Measurements from ENCODE around the gene GMDS.

Gene GMDS

DNA sequence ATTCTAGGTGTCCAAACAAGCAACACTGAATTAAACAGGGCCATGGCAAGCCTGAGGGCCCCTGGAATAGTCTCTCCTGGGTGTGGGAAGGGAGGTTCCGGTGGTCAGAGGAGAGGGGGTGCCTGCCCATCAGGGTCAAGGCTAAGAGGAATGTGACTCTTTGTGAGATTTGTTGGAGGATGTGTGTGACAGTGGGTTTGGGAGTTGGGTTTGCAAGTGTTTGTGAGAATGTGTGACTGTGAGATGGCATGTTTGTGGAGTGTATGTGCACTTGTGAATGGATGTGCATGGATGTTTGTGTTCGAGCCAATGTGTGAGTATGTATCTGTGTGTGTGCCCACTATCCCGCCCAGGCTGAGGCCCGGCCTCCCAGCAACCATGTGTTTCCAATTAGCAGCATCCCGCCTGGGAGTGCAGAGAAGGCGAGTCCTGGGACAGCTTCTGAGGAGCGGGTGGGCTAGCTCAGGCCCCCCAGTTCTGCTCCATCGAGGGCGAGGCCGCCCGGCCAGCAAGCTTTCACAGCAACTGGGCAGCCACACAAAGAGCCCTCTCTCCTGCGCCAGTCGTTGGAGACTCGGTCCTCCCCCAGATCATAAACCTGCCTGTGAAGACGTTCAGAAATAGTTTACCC, 623.1 kb downstream of the GMDS start:
- in situ Hi-C loops (cut with MboI; ENCODE audit: low sequenced_read_pairs) = no loop called here

DNA sequence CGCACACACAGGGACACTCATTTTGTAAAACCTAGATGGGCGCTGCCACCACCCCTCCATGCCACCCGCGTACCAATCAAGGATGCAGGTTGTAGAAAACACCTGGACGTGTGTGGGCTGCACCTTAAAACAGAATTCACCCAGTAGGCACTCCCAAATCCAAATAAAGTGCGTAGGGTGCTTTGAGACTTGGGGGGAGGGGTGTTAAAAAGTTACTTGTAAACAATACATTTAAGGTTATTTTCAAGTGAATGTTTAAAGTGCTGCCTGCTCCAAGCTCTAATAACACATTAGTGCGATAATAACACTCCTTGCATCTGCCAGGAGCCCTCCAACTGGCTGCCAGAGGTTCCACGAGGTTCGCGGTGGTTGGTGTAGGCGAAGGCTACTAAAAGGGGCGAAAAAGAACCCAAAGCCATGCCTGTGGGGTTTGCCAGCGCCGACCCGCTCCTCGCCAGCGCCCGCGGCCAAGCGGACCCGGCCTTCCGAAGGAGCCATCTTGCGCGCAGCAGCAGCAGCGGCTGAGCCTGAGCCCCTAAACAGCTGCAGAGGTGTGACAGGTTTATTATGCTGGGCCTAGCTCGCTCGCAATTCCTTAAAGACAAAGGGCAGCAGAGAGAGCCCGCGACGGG, 624.2 kb downstream of the GMDS start:
- in situ Hi-C loops (cut with MboI; ENCODE audit: low sequenced_read_pairs) = no loop called here

DNA sequence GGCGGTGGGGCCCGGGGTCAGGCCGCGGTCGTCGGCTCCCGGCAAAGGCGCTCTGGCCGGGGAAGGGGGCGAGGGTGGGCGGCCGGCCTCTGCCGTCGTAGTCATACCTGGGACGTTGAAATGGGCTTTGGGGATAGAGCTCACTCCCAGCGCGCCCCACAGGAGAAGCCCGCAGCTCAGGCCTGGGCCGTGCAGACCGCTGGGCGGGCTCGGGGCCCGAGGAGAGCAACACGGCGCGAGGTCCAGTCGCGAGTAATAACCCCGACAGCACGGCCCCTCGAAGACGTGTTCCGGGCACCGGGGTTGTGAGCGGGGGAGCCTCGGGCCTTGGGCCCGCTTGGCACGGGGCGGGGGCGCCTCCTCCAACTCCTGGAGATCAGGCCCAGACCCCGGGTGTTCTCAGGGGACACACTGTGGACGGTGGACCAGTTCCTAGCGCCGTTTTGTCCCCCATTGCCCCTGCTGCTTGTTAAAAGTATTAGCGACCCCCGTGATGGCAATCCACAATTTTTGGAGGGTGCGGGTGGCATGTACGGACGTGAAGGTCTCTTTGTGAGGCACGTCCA, 624.8 kb downstream of the GMDS start:
- in situ Hi-C loops (cut with MboI; ENCODE audit: low sequenced_read_pairs) = no loop called here

DNA sequence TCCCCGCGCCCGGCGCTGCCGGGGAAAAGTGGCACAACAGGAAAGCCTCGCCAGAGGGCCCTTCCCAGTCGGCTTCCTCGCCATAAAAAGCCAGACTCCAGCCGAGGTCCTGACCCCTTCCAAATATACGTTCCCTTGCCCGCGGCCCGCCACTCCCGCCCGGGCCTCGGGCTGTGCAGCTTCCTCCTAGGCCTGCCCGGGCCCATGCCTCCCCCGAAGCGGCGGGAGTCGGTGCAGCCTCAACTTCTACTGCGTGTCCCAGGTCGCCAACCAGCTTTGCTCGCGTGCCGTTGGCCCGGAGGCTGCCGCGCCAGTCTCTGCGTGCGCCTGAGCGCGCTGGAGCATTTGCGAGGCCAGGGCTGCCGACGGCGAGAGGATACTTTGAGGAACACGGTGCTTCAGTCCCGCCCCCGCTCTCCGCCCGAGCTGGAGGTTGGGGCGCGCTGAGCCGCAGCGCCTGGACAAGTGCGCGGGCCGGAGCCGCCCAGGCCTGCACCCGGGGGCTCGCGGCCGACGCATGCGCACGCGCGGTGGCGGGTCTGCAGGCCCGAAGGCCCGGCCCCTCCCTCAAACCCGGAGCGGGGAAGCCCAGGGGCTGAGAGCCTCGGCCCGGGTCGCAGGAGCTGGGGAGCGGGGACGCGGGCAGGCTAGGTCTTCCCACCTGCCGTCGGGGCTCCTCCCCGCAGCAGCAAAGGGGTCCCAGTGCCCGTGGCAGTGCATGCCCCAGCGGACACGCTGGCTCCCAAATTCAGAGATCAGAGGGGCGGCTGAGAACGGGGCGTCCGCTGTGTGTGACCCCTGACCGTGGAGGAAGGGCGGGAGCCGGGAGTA, 625.5 kb downstream of the GMDS start:
- in situ Hi-C loops (cut with MboI; ENCODE audit: low sequenced_read_pairs) = no loop called here

DNA sequence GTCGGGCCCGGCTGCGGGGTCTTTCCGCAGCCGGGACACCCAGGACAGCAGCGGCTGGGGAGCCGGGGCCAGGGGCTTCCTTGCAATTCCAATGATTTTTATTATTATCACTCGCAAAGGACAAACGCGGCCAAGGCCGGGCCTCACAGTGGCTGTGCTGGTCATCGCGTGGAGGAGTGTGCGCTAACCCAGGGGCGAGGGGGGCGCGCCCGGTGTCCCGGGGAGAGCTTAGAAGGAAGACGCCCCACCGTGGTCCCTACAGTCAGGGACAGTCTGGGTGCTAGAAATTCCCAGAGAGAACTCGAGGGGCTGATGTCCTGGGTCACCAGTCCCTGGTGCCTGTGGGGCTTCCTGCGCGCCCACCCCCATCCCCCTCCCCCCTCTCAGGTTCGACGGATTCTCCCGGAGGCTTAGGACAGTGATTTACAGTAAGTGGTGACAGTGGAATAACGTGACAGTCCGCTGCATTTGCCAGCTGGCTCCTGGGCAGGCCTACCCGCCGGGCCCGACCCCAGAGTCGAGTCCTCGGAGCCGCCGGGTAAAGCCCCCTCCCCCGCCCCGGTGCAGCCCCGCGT, 626.2 kb downstream of the GMDS start:
- in situ Hi-C loops (cut with MboI; ENCODE audit: low sequenced_read_pairs) = no loop called here

DNA sequence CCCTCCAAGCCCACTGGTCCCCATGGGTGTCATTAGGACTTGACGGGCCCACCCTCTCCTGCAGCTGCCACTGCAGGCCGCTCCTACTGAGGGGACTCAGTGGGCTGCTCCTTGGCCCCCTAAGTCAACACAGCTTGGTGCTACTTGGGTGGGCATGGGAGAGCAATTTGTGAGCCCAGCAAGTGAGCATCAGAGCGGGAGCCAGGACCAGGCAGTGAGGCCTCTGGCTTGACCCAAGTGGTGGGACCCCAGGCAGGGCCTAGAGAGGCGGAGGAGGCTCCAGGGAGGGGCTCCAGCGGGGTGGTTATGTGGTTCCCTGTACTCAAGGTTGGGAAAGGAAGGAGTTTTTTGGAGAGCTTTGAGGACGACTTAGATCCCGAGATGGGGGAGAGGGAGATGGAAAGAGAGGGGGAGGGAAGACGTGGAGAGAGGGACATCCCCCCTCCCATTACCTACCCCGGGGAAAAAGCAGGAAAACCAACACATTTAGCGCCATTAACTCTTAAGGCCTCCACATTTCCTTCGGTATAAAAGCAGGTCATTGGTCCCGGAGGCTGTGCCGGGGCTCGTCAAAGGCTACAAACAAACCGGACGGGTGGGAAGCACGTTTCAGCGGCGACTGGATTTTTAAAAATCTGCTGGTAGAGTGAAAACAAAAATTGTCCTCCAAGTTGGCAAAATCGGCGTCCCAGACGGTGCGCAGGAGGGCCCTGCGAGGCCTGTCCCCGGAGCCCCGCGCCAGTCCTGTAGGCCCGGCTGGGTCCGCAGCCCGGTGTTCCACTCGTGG, 626.9 kb downstream of the GMDS start:
- in situ Hi-C loops (cut with MboI; ENCODE audit: low sequenced_read_pairs) = no loop called here

DNA sequence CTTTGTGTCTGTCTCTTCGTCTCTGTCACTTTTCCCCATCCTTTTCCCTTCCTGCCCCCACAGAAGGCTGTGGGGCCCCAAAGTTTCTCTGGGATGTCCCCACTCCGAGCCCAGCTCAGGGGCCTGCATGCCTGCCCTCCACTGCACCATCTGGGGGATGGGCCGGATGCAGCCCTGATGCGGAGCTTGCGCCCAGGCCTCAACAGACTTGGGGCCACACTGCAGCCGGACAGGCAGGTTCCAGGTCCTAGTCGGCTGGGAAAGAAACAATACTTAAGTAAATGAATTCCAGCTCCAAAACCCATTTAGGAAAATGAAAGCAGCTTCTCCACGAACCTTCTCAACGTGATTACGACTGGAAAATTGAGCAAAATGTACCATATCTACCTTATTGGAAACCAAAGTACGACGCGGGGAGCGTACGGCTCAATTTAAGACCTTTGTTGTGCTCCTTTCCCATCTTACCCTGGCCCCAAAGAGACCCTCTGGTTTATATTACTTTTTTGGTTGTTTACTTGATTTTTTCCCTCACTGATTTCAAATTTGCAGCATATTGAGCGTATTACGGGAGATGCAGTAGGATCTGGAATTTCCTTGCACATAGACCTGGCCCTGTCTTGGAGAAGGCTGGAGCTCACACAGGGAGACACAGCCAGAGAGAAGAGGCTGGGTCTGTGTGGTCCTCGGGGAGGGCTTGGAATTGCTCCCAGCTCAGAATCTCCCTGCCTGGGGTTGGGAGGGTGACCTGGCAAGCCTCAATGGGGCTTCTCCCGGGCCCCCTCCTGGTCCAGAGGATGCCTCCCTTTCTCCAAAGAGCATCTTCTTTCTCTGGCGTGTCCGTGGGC, 627.7 kb downstream of the GMDS start:
- in situ Hi-C loops (cut with MboI; ENCODE audit: low sequenced_read_pairs) = no loop called here

DNA sequence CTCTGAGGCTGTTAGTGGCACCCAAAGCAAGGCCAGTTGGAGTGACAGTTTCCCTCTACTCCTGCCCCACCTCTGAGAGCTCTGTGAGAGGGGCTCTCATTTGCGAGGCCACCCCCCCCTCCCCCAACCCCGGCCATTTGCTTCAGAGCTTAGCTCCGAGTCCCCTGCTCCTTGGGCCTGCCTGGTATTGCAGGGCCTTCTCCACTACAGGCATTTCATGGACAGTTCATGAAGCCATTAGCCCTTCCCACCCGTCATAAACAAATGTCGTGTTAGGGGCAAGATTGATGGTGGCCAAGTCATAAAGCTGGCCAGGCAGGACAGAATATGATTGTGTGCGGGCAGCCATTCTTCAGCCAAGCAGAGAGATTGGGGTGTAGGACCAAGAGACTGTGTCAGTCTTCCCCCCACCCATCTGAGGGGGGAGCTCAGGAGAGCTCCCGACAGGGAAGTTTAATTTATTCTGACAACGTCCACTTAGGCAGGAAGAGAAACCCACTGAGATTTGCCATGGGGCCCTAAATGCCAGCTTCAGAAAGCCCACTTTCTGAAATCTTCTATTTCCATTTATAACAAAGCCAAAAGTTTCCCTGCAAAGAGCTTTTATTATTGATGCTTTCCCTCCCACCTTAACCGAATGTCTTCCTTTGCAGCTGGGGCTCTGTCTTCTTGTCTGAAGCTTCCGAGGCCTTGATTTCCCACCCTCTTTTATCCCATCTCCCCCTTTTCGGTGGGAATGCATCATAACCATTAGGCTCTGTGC, 628.5 kb downstream of the GMDS start:
- in situ Hi-C loops (cut with MboI; ENCODE audit: low sequenced_read_pairs) = no loop called here

DNA sequence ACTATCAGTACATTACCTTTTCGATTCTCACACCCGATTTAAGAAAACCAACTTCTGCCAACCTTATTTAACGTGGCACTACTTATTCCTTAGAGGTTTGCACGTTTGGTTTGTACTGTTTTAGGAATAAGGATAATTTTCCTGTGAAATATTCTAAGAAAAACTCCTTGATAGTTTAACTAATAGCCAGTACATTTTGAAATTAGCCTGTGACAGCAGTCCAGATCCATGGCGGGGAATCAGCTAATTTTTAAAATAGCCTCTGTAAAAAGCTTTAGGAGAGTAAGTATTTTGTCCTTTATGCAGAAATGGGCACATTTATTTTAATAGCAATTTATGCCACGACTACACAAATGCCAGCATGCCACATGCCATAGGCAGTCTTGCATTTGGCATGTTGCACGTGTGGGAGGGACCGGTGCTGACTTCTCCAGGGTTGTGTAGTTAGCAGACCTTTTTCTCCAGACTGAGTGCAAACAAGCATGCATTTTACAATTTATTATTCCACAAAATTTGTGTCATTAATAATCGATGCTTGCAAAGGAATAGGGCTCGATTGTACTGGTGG, 629.5 kb downstream of the GMDS start:
- in situ Hi-C loops (cut with MboI; ENCODE audit: low sequenced_read_pairs) = no loop called here

DNA sequence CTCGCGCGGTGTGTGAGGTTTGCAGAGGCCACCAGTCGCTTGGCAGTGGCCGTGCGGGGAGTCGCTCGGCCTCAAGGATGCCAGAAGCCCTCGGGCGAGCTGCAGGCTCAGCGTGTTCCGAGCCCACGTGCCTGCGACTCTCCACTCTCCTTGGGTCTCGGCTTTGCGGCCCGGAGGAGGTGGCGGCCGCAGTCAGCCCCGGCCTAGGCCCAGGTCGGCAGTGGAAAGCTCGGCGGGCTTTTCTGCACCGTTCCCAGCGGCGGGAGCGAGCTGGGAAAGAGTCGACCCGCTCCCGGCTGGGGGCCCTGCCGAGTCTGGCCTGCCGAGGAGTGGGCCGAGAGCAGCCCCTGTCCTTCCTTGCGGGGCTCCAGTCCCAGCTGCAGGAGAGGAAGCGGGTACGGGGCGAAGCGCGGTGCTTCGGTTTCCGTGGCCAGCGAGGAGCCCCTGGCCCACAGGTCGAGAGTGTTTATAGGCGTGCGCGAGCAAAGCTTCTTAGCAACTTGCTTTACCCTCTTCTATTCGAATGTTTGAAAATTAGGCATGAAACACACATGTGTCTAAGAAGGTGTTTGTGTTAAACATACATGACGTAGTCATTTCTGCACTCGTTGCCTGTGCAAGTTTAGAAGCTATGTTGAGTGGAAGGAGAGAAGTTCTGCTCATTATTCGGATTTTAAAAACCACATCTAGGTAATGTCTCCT, 630.1 kb downstream of the GMDS start:
- in situ Hi-C loops (cut with MboI; ENCODE audit: low sequenced_read_pairs) = no loop called here

DNA sequence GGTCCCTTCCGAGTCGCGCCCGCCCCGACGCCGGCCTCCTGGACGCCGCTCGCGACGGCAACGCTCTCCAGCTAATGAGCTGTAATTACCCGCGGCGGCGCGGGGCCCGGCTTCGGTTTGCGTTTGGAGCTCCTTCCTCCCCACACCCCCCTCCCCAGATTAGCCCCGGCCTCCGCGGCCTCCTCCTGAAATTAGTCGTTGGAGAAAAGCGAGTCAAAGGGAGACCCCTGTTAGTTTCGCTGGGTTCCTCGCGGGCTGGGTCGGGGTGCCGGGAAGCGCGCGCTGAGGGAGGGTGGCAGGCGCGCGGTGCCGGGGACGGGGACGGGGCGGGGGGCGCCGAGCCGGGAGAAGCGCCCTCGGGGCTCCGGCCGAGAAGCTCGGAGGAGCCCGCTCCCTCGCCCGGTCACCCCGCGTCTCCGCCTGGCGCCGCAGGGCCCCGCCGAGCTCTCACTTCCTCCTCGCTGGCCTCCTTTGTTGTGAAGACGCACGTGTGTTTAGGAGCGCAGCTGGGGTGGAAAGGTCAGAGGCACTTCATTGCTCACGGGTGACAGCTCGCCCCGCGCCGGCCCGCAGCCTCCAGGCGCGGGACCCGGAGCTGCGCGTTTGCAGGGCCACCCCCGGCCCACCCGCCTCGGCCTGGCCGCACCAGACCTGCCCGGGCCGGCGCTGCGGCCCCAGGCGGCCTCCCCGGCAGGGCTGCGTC, 630.8 kb downstream of the GMDS start:
- in situ Hi-C loops (cut with MboI; ENCODE audit: low sequenced_read_pairs) = no loop called here

DNA sequence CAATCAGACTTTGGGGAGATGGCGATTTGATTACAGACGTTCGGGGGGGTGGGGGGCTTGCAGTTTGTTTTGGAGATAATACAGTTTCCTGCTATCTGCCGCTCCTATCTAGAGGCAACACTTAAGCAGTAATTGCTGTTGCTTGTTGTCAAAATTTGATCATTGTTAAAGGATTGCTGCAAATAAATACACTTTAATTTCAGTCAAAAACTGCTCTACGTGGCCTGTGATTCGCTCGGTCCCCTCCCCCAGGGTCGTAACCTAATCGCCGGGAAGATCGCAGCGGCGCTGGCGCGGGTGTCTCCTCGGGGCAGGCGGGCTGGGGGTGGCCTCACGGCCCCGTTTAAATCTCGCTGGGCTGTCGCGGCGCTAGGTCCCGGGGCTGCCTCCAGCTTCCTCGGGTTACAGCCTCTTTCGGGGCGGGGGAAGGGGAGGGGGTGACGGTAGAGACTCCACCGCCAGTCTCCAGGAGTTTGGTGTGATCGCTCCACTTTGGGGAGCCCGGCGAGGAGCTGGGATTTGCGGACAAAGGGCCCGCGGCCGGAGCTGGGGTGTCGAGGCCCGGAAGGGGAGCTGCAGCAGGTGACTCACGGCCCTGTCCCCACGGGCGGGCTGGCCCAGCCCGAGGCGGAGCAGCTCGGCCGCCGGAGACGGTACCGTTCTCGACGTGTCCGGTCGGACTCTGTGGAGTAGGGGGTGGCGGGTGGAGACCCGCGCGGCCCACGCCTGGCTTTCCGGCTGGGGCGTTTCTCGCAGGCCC, 631.5 kb downstream of the GMDS start:
- in situ Hi-C loops (cut with MboI; ENCODE audit: low sequenced_read_pairs) = no loop called here

DNA sequence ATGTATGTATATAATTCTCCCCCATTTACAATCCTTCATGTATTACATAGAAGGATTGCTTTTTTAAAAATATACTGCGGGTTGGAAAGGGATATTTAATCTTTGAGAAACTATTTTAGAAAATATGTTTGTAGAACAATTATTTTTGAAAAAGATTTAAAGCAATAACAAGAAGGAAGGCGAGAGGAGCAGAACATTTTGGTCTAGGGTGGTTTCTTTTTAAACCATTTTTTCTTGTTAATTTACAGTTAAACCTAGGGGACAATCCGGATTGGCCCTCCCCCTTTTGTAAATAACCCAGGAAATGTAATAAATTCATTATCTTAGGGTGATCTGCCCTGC, 632.1 kb downstream of the GMDS start:
- in situ Hi-C loops (cut with MboI; ENCODE audit: low sequenced_read_pairs) = no loop called here

DNA sequence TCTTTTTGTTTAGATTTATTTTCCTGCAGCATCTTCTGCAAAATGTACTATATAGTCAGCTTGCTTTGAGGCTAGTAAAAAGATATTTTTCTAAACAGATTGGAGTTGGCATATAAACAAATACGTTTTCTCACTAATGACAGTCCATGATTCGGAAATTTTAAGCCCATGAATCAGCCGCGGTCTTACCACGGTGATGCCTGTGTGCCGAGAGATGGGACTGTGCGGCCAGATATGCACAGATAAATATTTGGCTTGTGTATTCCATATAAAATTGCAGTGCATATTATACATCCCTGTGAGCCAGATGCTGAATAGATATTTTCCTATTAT, 632.5 kb downstream of the GMDS start:
- in situ Hi-C loops (cut with MboI; ENCODE audit: low sequenced_read_pairs) = no loop called here

DNA sequence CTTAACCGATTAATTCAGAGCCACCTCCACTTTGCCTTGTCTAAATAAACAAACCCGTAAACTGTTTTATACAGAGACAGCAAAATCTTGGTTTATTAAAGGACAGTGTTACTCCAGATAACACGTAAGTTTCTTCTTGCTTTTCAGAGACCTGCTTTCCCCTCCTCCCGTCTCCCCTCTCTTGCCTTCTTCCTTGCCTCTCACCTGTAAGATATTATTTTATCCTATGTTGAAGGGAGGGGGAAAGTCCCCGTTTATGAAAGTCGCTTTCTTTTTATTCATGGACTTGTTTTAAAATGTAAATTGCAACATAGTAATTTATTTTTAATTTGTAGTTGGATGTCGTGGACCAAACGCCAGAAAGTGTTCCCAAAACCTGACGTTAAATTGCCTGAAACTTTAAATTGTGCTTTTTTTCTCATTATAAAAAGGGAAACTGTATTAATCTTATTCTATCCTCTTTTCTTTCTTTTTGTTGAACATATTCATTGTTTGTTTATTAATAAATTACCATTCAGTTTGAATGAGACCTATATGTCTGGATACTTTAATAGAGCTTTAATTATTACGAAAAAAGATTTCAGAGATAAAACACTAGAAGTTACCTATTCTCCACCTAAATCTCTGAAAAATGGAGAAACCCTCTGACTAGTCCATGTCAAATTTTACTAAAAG, 633.0 kb downstream of the GMDS start:
- in situ Hi-C loops (cut with MboI; ENCODE audit: low sequenced_read_pairs) = no loop called here

DNA sequence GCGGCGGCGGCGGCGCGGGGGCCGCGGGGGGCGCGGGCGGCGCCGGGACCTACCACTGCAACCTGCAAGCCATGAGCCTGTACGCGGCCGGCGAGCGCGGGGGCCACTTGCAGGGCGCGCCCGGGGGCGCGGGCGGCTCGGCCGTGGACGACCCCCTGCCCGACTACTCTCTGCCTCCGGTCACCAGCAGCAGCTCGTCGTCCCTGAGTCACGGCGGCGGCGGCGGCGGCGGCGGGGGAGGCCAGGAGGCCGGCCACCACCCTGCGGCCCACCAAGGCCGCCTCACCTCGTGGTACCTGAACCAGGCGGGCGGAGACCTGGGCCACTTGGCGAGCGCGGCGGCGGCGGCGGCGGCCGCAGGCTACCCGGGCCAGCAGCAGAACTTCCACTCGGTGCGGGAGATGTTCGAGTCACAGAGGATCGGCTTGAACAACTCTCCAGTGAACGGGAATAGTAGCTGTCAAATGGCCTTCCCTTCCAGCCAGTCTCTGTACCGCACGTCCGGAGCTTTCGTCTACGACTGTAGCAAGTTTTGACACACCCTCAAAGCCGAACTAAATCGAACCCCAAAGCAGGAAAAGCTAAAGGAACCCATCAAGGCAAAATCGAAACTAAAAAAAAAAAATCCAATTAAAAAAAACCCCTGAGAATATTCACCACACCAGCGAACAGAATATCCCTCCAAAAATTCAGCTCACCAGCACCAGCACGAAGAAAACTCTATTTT, 633.7 kb downstream of the GMDS start:
- in situ Hi-C loops (cut with MboI; ENCODE audit: low sequenced_read_pairs) = no loop called here
